PC-9 (cell line): ENCODE measurements around the gene RNF157. TPM values are rescaled to one million over a fixed set of nuclear protein-coding genes. Genes with fewer than 3 reads are reported as not detected.

ENCODE experiments used
- BruUV-seq: library from RNA; stranded (reverse); fragments of 400-500 nt; replicated peaks from 2 replicates; lab custom pipeline; 2021; lab: Mats Ljungman, UMichigan
- CTCF ChIA-PET: fragments of 300-600 bp; sonication (Branson Sonifier 250); formaldehyde crosslinking; loops from one replicate; lab custom pipeline; 2022; ENCODE audit warnings: antibody characterized with exemption; lab: Charles Lee
- POLR2A ChIA-PET: fragments of 300-600 bp; sonication (Branson Sonifier 250); formaldehyde crosslinking; loops from one replicate; lab custom pipeline; 2022; ENCODE audit warnings: antibody characterized with exemption; ENCODE audit not compliant: unreplicated experiment; lab: Charles Lee
- DNase-seq, 2 experiments: peaks; one replicate each; pipeline versions ENCODE4 v3.0.0 to v3.0.0-alpha.2; 2015 to 2022; ENCODE audit warnings: mixed read lengths in 1 of 2
- H2AFZ ChIP-seq: fragments of 200-600 bp; sonication (generic); 2 replicates; pipeline ENCODE4 v1.8.1; 2017; ENCODE audit warnings: antibody characterized with exemption
- H3F3A ChIP-seq: fragments of 200-600 bp; sonication (generic); 2 replicates; pipeline ENCODE4 v1.8.1; 2017; ENCODE audit warnings: antibody characterized with exemption, mild to moderate bottlenecking, low read depth; ENCODE audit not compliant: insufficient read depth
- H3K27ac ChIP-seq: fragments of 200-600 bp; sonication (generic); 2 replicates; pipeline ENCODE4 v1.6.1; 2016; ENCODE audit warnings: mixed run types
- H3K27me3 ChIP-seq: fragments of 200-600 bp; sonication (generic); 2 replicates; pipeline ENCODE4 v1.6.1; 2016; ENCODE audit warnings: low read depth, mixed run types; ENCODE audit not compliant: insufficient read depth
- H3K36me3 ChIP-seq: fragments of 200-600 bp; sonication (generic); 2 replicates; pipeline ENCODE4 v1.6.1; 2016; ENCODE audit warnings: low read depth, mixed run types
- H3K4me1 ChIP-seq: fragments of 200-600 bp; sonication (generic); replicated peaks from 2 replicates; pipeline ENCODE4 v1.6.1; 2016; ENCODE audit warnings: mixed run types; ENCODE audit not compliant: insufficient read depth
- H3K4me2 ChIP-seq: fragments of 200-600 bp; sonication (generic); 2 replicates; pipeline ENCODE4 v1.6.1; 2017; ENCODE audit warnings: mixed run types
- H3K4me3 ChIP-seq: fragments of 200-600 bp; sonication (generic); 2 replicates; pipeline ENCODE4 v1.6.1; 2016; ENCODE audit warnings: mixed run types
- H3K79me2 ChIP-seq: fragments of 200-600 bp; sonication (generic); 2 replicates; pipeline ENCODE4 v1.6.1; 2017; ENCODE audit warnings: low read depth, mixed run types
- H3K9me2 ChIP-seq: fragments of 200-600 bp; sonication (generic); 2 replicates; pipeline ENCODE4 v1.8.1; 2017; ENCODE audit warnings: mild to moderate bottlenecking; ENCODE audit not compliant: insufficient read depth
- H3K9me3 ChIP-seq: fragments of 200-600 bp; sonication (generic); 2 replicates; pipeline ENCODE4 v1.8.1; 2016; ENCODE audit warnings: low read depth; ENCODE audit not compliant: insufficient read depth
- H4K20me1 ChIP-seq: fragments of 200-600 bp; sonication (generic); 2 replicates; pipeline ENCODE4 v1.8.1; 2017; ENCODE audit not compliant: insufficient read depth
- EZH2 ChIP-seq: fragments of 200-600 bp; sonication (generic); IDR thresholded peaks from 2 replicates; pipeline ENCODE4 v1.8.0; 2017; ENCODE audit warnings: antibody characterized with exemption, low read depth
- intact Hi-C: fragments of 100-400 bp; cut with micrococcal nuclease; formaldehyde crosslinking; loops from one replicate; pipeline ENCODE4 v1.10.0; 2022; ENCODE audit not compliant: unreplicated experiment
- total RNA-seq: library from RNA; stranded (reverse); gene quantifications from 2 replicates; pipeline ENCODE4 v1.2.3, GENCODE V29; 2021
- TF ChIP-seq, protein P1 (sequence below): fragments of 200-600 bp; sonication (generic); conservative IDR thresholded peaks from 2 replicates; pipeline ENCODE4 v1.6.1; 2017; ENCODE audit warnings: mixed run types, antibody characterized with exemption, mild to moderate bottlenecking, moderate library complexity

The RNF157 gene
- total RNA-seq, 1 experiment from 2014 or later = 7.2 TPM

DNA sequence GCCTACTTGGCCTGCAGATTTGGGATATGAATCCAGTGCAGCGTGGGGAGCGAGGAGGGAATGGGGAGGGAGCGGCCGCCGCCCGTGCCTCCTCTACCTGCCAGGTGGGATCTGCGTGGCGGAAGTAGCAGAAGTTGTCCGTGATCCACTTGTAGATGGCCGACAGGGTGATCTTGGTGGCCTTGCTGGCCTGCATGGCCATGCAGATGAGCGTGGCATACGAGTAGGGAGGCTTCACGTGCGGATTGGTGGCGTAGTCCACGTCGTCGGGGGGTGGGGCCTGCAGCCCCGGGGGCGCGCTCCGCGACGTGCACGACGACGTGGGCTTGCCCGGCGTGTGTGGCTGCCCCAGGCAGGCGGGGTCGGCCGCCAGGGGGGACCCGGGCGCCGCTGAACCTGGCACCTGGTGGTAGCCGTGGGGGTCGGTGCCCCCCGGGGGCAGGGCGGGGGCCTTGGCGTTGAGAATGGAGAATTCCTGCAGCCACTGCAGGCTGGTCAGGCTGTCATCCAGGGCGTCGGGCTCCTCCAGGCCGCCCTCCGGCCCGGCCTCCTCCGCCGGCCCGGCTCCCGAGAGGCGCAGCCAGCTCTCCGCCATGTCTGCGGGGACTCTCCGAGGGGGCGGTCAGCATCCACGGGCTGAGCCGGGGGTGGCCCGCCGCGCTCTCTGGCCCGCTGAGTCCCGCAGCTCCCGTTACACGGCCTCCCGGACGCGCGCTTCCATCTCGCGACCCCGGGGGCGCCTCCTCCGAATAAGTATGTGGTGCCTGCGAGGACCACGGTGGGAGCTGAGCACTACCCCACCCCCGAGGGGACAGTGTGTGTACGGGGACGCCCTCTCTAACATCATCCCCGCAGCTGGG, 100.3 kb downstream of the RNF157 start:
- no peak overlapping the region for H3K4me3 ChIP-seq
- ChIA-PET POLR2A (no interaction called here), CTCF (no interaction called here)
- TF ChIP-seq EZH2 = no peak
- TF ChIP-seq, protein P1, sequence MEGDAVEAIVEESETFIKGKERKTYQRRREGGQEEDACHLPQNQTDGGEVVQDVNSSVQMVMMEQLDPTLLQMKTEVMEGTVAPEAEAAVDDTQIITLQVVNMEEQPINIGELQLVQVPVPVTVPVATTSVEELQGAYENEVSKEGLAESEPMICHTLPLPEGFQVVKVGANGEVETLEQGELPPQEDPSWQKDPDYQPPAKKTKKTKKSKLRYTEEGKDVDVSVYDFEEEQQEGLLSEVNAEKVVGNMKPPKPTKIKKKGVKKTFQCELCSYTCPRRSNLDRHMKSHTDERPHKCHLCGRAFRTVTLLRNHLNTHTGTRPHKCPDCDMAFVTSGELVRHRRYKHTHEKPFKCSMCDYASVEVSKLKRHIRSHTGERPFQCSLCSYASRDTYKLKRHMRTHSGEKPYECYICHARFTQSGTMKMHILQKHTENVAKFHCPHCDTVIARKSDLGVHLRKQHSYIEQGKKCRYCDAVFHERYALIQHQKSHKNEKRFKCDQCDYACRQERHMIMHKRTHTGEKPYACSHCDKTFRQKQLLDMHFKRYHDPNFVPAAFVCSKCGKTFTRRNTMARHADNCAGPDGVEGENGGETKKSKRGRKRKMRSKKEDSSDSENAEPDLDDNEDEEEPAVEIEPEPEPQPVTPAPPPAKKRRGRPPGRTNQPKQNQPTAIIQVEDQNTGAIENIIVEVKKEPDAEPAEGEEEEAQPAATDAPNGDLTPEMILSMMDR = no peak
- intact Hi-C loops = no loop called here
- no peaks in the 10 kb centered on the region for H3K79me2 ChIP-seq
- no peaks in the 10 kb centered on the region for H3K27me3 ChIP-seq
- BruUV-seq = no TSS peak
- H3K36me3 ChIP-seq = no peaks in the 10 kb centered on the region
- no peaks in the 10 kb centered on the region for H3K9me2 ChIP-seq
- H3F3A ChIP-seq = peaks cover 10% of the 10 kb centered on the region; the same call in 1 of the 2 replicates
- H3K9me3 ChIP-seq = no peaks in the 10 kb centered on the region
- H3K4me2 ChIP-seq = no peak overlapping the region
- peaks cover 27% of the 10 kb centered on the region for H3K4me1 ChIP-seq
- no peak for DNase-seq
- no peak overlapping the region for H3K27ac ChIP-seq
- H2AFZ ChIP-seq = no peak overlapping the region
- no peaks in the 10 kb centered on the region for H4K20me1 ChIP-seq

DNA sequence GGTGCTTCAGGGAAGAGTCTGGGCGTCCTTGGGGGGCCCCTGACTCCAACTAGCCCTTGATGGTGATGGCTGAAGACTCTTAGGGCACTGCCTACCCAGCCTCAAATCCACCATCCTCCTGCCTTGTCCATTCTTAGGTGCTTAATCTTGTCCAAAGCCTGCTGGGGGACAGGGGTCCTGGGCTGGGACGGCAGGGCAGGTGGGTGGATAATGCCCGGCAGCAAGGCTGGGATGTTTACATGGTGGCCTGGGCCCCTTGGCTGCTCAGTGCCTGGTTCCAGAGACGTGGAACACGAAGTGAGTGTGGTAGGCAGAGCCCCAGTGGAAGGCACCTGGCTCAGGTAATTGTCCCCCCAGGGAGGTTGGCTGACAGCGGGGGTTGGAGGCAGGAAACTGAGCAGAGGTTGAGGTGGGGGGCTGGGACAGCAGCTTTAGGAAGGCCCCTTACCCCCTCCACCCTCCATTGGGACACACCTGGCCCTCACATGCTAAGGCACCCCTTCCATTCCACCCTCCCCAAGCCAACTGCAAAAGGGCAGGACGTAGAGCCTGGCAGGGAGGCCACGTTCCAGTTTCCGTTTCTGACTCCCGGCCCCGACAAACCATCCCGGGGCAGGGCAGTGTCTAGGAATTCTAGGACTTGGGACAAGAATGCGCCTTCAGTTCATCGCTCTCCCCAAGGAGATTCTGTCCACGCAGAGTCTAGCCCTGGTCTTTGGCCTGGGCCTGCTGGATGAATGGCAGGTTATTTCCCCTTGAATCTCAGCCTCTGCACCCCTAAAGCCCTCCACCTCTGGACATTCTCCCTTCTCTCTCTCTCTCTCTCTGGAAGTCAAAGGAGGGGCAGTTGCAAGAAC, 101.2 kb downstream of the RNF157 start:
- Histone ChIP-seq H3K27me3 (no peaks in the 10 kb centered on the region), H3F3A (peaks cover 10% of the 10 kb centered on the region; the same call in 1 of the 2 replicates), H3K4me1 (peaks cover 30% of the 10 kb centered on the region), H3K36me3 (no peaks in the 10 kb centered on the region), H3K4me2 (no peak overlapping the region), H4K20me1 (no peaks in the 10 kb centered on the region), H3K4me3 (no peak overlapping the region), H2AFZ (no peak overlapping the region), H3K9me3 (no peaks in the 10 kb centered on the region), H3K27ac (no peak overlapping the region), H3K9me2 (no peaks in the 10 kb centered on the region), H3K79me2 (no peaks in the 10 kb centered on the region)
- no peak for DNase-seq
- ChIA-PET POLR2A (no interaction called here), CTCF (interaction anchor here (0.5 kb wide), 1 partner anchor 305 kb away, joined by 3 read pairs; no protein-coding TSS in a partner anchor)
- intact Hi-C loops = no loop called here
- no TSS peak for BruUV-seq
- no peak for TF ChIP-seq EZH2
- TF ChIP-seq, protein P1 = no peak

DNA sequence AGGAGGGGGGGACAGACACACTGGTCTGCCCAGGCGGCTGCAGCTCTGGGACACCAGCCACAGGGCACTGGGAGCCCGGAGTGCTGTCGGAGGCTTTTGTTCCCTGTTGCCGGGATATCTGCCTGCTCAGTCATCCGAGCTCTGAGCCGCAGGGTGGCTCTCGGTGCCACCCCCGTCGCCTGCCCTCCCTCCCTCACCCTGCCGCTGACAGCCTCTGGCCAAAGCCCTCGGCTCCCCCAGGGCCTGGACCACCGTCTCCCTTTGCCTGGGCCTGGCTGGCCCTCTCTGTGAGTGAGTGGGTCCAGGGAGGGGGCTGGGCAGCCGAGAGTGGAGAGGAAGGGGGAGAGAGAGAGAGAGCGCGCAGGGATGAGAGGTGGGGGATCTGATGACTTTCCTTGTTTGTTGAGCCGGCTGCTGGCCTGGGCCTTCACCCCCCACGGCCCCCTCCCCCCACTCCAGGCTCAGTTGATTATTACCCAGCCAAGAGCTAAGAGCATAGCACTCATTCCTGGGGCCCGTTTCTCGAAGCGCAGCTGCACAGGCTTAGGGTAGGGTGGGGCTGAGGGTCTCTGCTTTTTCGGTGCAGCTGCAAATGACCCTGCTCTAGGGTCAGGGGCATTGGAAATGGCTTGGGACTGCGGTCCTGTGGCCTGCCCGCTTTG, 101.9 kb downstream of the RNF157 start:
- Histone ChIP-seq H3K4me1 (peaks cover 30% of the 10 kb centered on the region), H3F3A (peaks cover 15% of the 10 kb centered on the region), H3K27ac (no peak overlapping the region), H3K4me2 (no peak overlapping the region), H3K9me2 (no peaks in the 10 kb centered on the region), H2AFZ (no peak overlapping the region), H3K27me3 (no peaks in the 10 kb centered on the region), H3K36me3 (no peaks in the 10 kb centered on the region), H3K4me3 (no peak overlapping the region), H3K79me2 (no peaks in the 10 kb centered on the region), H4K20me1 (no peaks in the 10 kb centered on the region), H3K9me3 (no peaks in the 10 kb centered on the region)
- no peak for DNase-seq
- TF ChIP-seq, protein P1 = no peak
- TF ChIP-seq EZH2 = no peak
- ChIA-PET POLR2A (no interaction called here), CTCF (interaction anchor here (0.5 kb wide), 1 partner anchor 305 kb away, joined by 3 read pairs; no protein-coding TSS in a partner anchor)
- intact Hi-C loops = no loop called here
- BruUV-seq = no TSS peak
